ENCODE results near the gene GCGR.

Gene GCGR

GRCh38 chr17:81846743-81847689, 43.1 kb downstream of the GCGR start:
- no peak for TF ChIP-seq CTCF (IDR thresholded peaks at IDR 0.05; ENCODE audit: low read depth, low read length)
- Histone ChIP-seq H3K36me3 (peaks cover 79% of the 10 kb centered on the region), H3K4me1 (no peaks in the 10 kb centered on the region), H3K9me3 (no peaks in the 10 kb centered on the region), H3K27me3 (no peaks in the 10 kb centered on the region), H3K4me3 (ENCODE audit: low read depth, low read length) (no peak overlapping the region)
- no peak for DNase-seq

- Histone ChIP-seq H3K4me3 (ENCODE audit: low read depth, low read length) (no peak overlapping the region), H3K36me3 (peaks cover 81% of the 10 kb centered on the region), H3K4me1 (no peaks in the 10 kb centered on the region)
These were observed 45.5 kb downstream of the GCGR start for GRCh38 chr17:81849457-81849856.

GRCh38 chr17:81851423-81851822, 47.5 kb downstream of the GCGR start:
- Histone ChIP-seq H3K36me3 (peaks cover 72% of the 10 kb centered on the region), H3K27me3 (no peaks in the 10 kb centered on the region), H3K4me1 (no peaks in the 10 kb centered on the region), H3K9me3 (no peaks in the 10 kb centered on the region), H3K4me3 (ENCODE audit: low read depth, low read length) (no peak overlapping the region)
- TF ChIP-seq CTCF (IDR thresholded peaks at IDR 0.05; ENCODE audit: low read depth, low read length): no peak
- no peak for DNase-seq

More at GRCh38 chr17:81849457-81849856, 45.5 kb downstream of the GCGR start:
- Histone ChIP-seq H3K27me3 (no peaks in the 10 kb centered on the region), H3K9me3 (no peaks in the 10 kb centered on the region)
- no peak for TF ChIP-seq CTCF (IDR thresholded peaks at IDR 0.05; ENCODE audit: low read depth, low read length)
- no peak for DNase-seq

GRCh38 chr17:81852237-81852636, 48.3 kb downstream of the GCGR start:
- no peaks in the 10 kb centered on the region for H3K9me3 ChIP-seq
- H3K4me3 ChIP-seq (ENCODE audit: low read depth, low read length): no peak overlapping the region
- DNase-seq: no peak
- no peak for TF ChIP-seq CTCF (IDR thresholded peaks at IDR 0.05; ENCODE audit: low read depth, low read length)
- H3K27me3 ChIP-seq: no peaks in the 10 kb centered on the region
- H3K36me3 ChIP-seq: peaks cover 70% of the 10 kb centered on the region
- H3K4me1 ChIP-seq: no peaks in the 10 kb centered on the region

- Histone ChIP-seq H3K27me3 (no peaks in the 10 kb centered on the region), H3K4me3 (ENCODE audit: low read depth, low read length) (no peak overlapping the region), H3K4me1 (no peaks in the 10 kb centered on the region), H3K36me3 (peaks cover 73% of the 10 kb centered on the region), H3K9me3 (no peaks in the 10 kb centered on the region)
- no peak for DNase-seq
- peak; percentile 17; the same call in 1 of the 2 replicates for TF ChIP-seq CTCF (IDR thresholded peaks at IDR 0.05; ENCODE audit: low read depth, low read length)
These were observed 51.2 kb downstream of the GCGR start for GRCh38 chr17:81854974-81855774.
